KOPT-K1 (cell line): Measurements from ENCODE around the gene NKAIN1.

ENCODE experiments used
- H3K27ac ChIP-seq: fragments of 200-600 bp; sonication (generic); 2 replicates; pipeline ENCODE4 v1.5.1; 2016; ENCODE audit warnings: antibody characterized with exemption, mild to moderate bottlenecking, low read depth, low read length; ENCODE audit not compliant: poor library complexity, severe bottlenecking
- H3K36me3 ChIP-seq: fragments of 200-600 bp; sonication (generic); 2 replicates; pipeline ENCODE4 v1.5.1; 2017; ENCODE audit warnings: antibody characterized with exemption, mild to moderate bottlenecking, low read length, moderate library complexity; ENCODE audit not compliant: insufficient read depth
- H3K9me3 ChIP-seq: fragments of 200-600 bp; sonication (generic); 2 replicates; pipeline ENCODE4 v1.5.1; 2017; ENCODE audit warnings: antibody characterized with exemption, low read length, mild to moderate bottlenecking; ENCODE audit not compliant: insufficient read depth, poor library complexity, severe bottlenecking

Gene NKAIN1

GRCh38 chr1:31219489-31219888, 20.2 kb downstream of the NKAIN1 start:
- Histone ChIP-seq H3K36me3 (no peaks in the 10 kb centered on the region), H3K9me3 (no peaks in the 10 kb centered on the region), H3K27ac (no peak overlapping the region)

- Histone ChIP-seq H3K27ac (no peak overlapping the region), H3K9me3 (no peaks in the 10 kb centered on the region), H3K36me3 (no peaks in the 10 kb centered on the region)
Observed at GRCh38 chr1:31218705-31219104, 21.0 kb downstream of the NKAIN1 start.

GRCh38 chr1:31216016-31216415, 23.7 kb downstream of the NKAIN1 start:
- Histone ChIP-seq H3K27ac (no peak overlapping the region), H3K9me3 (no peaks in the 10 kb centered on the region), H3K36me3 (no peaks in the 10 kb centered on the region)

- H3K36me3 ChIP-seq = no peaks in the 10 kb centered on the region
- no peak overlapping the region for H3K27ac ChIP-seq
- H3K9me3 ChIP-seq = no peaks in the 10 kb centered on the region
Observed at GRCh38 chr1:31215065-31215570, 24.6 kb downstream of the NKAIN1 start.

GRCh38 chr1:31214316-31215064, 25.2 kb downstream of the NKAIN1 start:
- H3K36me3 ChIP-seq = no peaks in the 10 kb centered on the region
- H3K27ac ChIP-seq = no peak overlapping the region
- no peaks in the 10 kb centered on the region for H3K9me3 ChIP-seq

- no peaks in the 10 kb centered on the region for H3K36me3 ChIP-seq
- H3K27ac ChIP-seq = no peak overlapping the region
- H3K9me3 ChIP-seq = no peaks in the 10 kb centered on the region
Observed at GRCh38 chr1:31208361-31208945, 31.2 kb downstream of the NKAIN1 start.

GRCh38 chr1:31207569-31207968, 32.1 kb downstream of the NKAIN1 start:
- Histone ChIP-seq H3K36me3 (no peaks in the 10 kb centered on the region), H3K27ac (no peak overlapping the region), H3K9me3 (no peaks in the 10 kb centered on the region)

- Histone ChIP-seq H3K36me3 (no peaks in the 10 kb centered on the region), H3K9me3 (no peaks in the 10 kb centered on the region)
Observed at GRCh38 chr1:31207046-31207445, 32.6 kb downstream of the NKAIN1 start.

GRCh38 chr1:31203215-31203614, 36.5 kb downstream of the NKAIN1 start:
- H3K9me3 ChIP-seq = no peaks in the 10 kb centered on the region
- H3K36me3 ChIP-seq = no peaks in the 10 kb centered on the region
- no peak overlapping the region for H3K27ac ChIP-seq

More at GRCh38 chr1:31207046-31207445, 32.6 kb downstream of the NKAIN1 start:
- no peak overlapping the region for H3K27ac ChIP-seq

GRCh38 chr1:31201931-31202360, 37.7 kb downstream of the NKAIN1 start:
- H3K36me3 ChIP-seq = no peaks in the 10 kb centered on the region
- H3K9me3 ChIP-seq = no peaks in the 10 kb centered on the region
- no peak overlapping the region for H3K27ac ChIP-seq

GRCh38 chr1:31199949-31200348, 39.7 kb downstream of the NKAIN1 start:
- Histone ChIP-seq H3K36me3 (no peaks in the 10 kb centered on the region), H3K9me3 (no peaks in the 10 kb centered on the region), H3K27ac (no peak overlapping the region)

GRCh38 chr1:31199236-31199790, 40.4 kb downstream of the NKAIN1 start:
- H3K36me3 ChIP-seq = no peaks in the 10 kb centered on the region
- H3K27ac ChIP-seq = no peak overlapping the region
- no peaks in the 10 kb centered on the region for H3K9me3 ChIP-seq

GRCh38 chr1:31198600-31198999, 41.1 kb downstream of the NKAIN1 start:
- Histone ChIP-seq H3K27ac (no peak overlapping the region), H3K9me3 (no peaks in the 10 kb centered on the region), H3K36me3 (no peaks in the 10 kb centered on the region)

- H3K36me3 ChIP-seq = no peaks in the 10 kb centered on the region
- no peak overlapping the region for H3K27ac ChIP-seq
- H3K9me3 ChIP-seq = no peaks in the 10 kb centered on the region
Observed at GRCh38 chr1:31198150-31198549, 41.5 kb downstream of the NKAIN1 start.

GRCh38 chr1:31196685-31197084, 43.0 kb downstream of the NKAIN1 start:
- Histone ChIP-seq H3K36me3 (no peaks in the 10 kb centered on the region), H3K27ac (no peak overlapping the region), H3K9me3 (no peaks in the 10 kb centered on the region)
